Measurements from ENCODE around the gene NRN1.

Gene NRN1

DNA sequence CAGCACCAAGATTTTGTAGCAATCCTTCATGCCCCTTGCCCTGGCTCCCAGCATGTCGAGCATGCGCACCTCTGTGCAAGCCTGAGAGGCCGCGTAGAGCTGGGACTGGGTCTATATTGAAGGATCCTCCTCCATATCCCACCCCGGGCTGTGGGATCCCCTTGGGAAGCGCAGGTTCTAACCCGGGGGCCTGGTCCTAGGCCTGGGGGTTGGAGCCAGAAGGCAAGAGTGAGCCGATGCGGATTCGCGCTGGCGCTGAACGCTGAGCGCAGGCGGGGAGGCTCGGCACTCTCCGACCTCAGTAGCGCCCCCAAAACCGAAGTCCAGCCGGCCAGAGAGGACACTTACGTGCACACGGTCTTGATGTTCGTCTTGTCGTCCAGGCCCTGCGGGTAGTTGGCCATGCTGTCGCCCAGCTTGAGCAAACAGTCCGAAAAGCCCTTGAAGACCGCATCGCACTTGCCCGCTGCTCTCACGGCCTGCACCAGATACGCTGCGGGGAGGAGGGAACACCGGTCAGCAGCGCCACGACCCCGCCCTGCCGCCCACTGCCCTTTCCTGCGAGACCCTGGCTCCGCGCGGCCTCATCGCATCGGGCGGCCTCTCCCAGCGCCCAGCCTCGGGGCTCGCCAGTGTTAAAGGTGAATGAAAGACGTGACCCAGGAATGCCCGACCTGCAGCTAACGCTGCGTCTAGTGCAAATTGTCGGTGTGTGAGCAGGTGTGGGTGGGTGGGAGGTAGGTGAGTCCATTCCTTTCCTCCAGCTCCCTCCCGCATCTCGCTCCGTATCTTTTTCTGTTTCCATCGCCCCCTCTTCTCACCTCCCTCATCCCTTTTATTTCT, 4.5 kb downstream of the NRN1 start:
- no peak for DNase-seq (ENCODE audit: low spot score)

DNA sequence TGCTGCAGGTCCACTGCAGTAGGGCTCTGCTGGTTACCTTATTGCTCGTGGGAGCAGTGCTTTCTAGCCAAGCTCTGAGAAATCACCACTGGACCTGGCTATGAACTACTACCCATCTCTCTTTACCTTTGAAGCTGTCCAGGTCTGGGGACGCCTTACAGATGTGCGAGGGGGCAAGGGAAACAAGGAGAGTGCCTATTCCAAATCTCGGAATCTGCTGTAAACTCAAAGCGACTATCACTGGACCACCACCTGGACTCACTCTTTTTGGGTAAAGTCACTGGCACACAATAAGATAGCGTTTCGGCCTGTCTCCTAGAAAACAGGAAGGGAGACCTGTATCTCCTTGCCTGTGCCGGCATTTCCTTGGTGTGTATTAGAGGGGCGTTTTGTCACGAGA, 5.3 kb downstream of the NRN1 start:
- no peak for DNase-seq (ENCODE audit: low spot score)

DNA sequence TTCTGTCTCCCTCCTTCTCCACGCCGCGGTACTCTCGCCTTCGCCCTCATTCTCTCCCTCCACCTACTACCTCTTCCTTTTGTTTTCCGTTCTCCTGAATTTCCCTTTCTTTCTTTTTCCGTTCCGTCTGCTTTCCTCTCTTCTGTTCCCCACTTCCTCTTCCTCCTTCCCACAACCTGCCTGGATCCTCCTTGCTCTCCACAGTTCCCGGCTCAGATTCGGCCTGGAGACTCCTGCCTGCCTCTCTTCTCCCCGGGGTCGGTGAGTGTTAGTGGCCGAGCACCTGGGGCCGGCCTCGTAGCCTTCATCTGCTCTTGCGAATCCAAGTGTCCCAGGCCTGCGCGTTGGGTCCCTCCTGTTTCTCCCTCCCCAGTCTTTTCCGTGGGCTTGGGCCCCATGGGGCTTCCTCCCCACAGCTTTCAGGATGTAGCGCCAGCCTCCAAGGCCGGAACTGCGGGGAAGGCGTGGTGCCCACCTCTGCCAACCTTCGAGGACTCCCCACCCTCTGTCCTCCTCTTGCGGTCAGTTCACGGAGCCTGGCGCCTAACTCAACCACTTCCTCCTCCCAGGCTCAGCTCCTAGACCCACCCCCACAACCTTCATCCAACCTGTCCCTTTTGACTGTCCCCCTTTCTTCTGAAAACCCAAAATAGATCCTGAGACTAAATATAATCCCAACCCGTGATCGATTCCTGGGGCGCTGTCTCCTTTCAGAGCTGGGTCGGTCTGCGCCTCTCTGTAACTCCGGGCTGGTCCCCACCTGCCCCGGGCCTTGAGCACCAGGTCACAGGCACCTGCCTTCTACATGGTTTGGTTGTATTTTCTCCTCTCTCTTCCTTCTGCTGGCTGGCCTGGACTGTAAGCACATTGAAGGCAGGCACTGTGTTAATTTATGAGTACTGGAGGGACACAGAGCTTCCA, 6.8 kb downstream of the NRN1 start:
- no peak for DNase-seq (ENCODE audit: low spot score)

DNA sequence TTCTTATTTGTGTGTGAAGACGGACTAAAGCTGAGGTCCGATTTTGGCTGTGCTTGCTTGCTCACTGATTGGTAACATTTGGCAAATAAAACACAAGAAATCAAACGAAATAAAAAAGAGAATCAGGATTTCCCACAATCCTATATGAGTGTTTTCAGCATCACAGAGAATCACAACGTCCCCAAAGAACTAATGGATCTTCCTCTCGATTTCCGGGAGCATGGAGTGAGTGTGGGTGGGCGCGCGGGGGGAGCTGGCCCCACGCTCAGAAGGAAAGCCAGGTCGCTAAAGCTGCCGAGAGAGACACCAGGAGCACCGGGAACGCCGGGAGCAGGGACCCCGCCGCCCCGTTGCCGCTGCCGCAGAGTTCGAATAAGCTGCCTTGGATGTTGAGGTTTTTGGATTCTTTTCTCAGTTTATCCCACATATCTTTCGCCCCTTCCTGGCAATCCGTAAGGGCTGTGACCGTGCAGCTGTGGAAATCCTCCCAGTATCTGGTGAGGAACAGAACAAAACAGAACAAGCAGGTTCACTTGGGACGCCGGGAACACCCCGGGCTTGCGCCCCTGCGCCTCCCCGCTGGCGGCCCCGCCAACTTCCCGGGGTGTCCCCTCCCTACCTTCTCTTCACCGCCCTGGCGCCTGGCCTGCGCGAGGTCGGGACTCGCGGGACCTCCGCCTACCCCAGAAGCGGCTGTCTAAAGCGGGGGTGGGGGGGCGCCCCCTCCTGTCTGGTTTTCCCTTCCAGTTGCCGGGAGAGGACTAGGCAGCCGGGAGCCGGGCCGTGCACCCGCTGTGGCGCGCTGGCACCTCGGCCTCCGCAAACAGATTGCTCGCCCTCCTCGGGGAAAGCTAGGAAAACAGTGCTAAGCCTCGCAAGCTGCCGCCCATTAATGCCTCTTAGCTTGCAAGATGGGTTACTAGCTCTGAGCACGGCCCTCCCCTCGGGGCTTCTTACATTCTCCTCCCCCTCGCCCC, 7.7 kb downstream of the NRN1 start:
- DNase-seq (ENCODE audit: low spot score) = no peak

DNA sequence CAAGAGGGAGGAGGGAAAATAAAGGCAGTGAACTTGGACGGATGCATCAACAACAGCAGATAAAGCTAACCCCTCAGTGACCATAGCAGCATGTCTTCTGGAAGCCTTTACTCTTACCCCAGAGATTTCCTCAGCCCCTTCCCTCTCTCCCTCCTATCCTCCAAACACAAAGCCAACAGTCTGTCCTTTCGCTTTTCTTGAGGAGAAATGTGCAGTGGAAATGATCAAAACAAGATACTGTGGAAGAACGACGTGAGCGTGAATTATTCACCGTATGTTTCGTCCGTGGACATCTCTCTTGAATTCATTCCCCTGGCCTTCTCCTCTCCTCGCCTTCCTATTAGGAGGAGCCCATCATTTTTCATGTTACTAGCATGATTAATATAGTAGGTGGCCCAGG, 8.5 kb downstream of the NRN1 start:
- no peak for DNase-seq (ENCODE audit: low spot score)

DNA sequence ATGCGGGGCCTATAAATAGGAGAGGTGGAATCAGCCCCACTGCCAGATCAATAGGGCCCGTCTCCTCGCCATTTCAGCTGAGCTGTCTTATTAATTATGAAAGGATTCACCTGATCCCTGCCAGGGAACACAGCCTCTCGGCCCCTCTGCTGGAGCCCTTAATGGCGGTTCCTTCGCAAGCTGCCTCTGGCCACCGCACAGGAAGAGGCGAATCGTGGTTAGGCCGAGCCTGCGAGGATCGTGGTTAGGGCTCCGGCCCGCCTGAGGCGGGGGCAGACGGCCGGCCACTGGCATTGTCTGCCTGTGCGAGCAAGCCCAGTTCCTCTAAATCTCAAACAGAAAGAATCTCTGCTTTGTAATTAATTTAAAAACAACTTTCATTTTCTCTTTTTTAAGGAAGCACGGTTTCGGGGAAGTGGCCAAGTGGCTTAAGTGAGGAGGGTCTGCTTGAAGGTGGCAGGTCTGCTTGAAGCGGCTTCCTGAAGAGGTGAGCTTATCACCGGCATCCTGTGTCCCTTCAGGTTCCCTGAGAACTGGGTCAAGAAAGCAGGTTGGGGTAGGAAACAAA, 9.2 kb downstream of the NRN1 start:
- DNase-seq (ENCODE audit: low spot score) = no peak

DNA sequence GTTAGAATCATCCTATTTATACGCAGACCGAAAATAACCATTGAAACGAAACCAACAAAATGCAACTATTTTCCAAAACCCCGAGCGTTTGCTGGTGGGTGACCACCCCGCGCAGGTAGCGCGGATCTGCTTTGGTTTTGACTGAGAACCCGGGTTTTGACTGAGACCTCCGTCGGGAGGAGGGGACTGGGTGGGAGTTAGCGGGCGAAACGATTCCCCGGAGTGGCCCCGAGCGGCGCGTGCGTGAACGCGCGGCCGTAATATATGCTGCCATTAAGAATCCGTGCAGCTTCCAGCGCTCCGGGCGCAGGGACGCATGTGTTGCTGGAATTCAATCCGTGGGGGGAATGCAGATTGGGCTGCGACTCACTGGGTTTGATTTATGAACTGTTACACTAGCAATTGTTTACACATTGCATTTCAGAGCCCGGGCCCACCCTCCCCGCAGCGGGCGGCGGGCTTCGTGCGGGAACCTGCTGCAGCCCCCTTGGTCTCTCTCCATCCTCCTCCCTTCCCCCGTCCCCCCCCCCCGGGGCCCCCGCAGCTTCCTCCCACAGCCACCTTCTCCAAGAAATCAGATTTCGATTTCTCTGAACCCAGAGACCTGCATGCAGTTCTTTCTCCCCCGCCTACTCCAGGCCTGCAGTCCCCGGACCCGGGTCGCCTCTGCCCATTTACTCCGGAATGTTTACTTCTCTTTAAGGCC, 9.9 kb downstream of the NRN1 start:
- no peak for DNase-seq (ENCODE audit: low spot score)

DNA sequence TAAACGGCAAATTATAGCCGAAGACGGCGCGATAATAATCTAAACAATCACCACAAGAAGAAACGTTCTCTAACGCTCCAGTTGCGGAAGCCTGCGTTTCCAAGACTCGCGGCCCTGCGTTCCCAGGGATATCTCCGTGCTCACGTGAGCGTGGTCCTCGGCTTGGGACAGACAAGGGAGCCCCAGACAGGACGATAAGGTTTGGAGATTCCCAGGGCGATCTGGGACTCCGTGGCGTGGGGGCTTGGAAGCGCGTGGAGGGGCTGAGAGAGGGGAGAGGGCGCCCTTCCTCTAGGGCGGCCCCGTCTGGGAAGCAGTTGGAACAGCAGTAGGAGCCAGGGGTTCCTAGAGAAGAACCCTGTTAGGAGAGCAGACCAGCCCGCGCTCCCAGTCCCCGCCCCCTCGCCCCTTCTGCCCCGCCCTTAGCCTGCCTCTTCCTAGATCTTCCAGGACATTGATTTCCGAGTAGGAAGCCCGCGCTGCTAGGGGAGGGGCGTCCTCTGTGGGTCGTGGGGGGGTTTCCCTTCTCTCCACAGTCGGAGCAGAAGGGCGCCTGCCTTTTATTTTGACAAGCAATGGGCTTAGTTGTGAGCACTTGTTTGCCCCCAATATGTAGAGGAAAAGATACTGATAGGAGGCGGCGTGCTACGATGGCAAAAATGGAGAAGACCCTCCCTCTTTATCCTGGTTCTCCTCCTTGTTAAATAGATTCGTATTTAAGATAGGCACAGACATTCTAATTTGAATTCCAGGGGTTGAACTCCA, 10.6 kb downstream of the NRN1 start:
- DNase-seq (ENCODE audit: low spot score) = no peak

DNA sequence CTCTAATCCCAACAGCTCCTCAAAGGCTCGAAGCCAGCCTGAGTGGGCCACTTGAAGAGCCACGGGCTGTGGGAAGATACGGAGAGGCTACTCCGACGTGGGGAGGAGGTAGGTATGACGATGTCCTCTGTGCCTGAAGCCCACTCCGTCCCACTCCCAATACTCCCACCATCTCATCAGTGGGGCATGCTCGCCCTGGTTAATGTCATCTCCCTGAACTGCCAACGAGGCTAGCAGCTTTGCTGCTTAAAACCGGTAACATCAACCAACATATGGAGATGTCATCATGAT, 11.1 kb downstream of the NRN1 start:
- no peak for DNase-seq (ENCODE audit: low spot score)

DNA sequence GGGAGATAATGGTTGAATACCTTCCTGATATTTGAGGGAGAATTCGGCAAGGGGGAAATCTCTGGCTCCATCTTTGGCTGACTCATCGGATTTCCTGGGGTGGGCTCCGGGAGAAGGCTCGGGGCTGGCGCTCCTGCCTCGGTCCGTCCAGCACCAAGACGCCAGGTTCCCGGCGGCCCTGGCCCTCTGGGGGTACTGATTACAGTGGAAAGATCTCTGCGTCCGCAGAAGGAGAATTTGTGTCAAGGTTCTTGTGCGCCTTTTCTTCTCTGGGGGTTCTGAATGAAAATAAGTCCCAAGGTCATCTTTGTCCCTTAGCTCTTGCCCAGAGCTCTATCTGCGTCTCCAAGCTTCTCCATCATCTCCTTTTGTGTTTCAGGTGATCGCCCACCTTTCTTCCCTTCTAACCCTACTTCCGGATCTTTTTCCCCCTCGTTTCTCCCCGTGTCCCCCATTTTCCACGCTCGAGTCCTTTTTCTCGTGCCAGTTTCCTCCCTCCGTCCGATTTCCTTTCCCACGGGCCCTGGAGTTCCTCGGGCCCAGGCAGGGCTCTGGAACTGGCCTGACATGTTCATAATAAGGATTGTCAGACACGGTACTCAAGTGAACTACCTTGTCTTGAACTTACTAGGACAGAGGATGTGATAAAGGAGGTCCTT, 11.6 kb downstream of the NRN1 start:
- DNase-seq (ENCODE audit: low spot score) = no peak

DNA sequence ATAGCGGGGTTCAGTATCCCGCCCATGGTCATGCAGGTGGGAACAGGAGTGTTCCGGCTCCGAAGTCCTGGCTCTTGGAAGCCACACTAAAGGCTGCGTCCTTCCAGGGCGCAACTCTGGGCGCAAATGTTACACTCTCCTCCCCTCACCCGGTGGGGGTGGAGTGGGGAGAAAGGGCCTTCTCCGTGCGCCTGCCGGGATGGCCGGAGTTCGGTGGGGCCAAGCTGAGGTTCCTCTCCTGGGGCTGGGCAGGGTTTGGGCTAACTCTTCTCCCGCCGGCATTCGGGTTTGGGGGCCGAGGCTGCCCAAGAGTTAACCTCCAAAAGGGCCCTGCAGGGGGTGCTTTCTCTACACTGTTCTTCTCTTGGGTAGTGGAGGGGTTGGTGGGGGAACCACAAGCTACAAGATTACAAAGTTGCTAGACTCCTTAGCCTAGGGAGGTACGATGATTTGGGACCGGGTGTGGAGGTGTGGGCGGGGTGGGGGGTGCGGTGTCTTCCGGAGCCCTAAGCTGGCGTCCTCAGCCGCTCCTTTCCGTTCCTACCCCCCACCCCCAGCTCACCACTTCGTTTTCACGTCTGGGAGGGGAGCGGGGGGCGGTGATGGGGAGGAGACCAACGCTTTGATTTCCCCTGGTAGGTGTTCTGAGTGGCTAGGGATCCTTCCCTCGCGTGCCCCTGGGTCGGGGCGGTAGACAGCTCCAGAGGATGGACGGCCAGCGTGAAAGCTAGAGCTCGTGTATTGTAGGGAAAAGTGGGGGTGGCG, 12.3 kb downstream of the NRN1 start:
- no peak for DNase-seq (ENCODE audit: low spot score)

DNA sequence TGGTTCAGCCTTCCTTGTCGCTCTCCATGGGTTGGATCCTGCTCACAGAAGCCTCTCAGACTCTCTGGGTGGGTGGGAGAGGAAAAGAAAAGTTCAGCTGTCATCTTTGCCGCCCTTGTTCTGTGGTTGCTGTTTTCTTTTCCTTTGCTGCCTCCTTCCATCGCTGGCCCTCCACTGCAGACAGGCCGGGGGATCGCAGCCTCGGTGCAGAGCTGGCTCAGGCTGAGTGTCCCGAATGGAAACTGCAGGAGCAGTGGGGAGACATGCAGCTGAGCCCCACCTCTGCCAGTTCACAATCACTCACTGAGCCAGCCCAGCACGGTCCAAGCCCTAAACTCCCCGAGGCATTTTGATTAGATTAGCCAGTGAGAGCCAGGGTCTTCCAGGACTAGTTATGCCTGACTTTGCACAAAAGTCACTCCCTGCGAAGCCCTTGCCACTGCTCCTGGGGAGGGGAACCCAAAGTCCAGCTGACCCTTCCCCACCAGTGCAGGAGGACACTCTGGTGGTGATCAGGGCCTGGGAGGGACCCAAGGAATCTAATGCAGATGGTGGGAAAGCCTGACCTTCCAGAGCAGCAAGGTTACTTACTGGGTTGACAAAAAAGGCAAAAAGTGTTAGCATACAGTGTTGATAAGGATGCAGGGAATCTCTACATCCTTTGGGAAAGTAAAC, 14.0 kb downstream of the NRN1 start:
- no peak for DNase-seq (ENCODE audit: low spot score)

DNA sequence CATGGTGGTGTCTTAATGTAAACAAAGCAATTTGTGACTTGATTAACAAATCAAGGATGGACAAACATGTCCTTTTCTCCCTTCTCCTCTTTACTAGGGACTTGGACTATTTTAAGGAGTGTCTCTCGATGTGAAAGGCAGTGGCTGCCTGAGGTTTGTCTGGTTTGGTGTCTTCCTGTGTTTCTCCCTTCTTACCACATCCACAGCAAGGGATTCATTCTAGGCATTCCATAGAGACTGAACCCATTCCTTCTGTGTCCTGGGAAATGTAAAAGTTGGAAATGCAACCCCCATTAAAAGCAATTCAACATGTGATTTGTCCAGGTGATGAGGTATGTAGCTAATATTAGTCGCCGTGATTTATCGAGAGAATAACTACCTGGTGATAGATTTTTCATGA, 15.9 kb downstream of the NRN1 start:
- DNase-seq (ENCODE audit: low spot score) = no peak

DNA sequence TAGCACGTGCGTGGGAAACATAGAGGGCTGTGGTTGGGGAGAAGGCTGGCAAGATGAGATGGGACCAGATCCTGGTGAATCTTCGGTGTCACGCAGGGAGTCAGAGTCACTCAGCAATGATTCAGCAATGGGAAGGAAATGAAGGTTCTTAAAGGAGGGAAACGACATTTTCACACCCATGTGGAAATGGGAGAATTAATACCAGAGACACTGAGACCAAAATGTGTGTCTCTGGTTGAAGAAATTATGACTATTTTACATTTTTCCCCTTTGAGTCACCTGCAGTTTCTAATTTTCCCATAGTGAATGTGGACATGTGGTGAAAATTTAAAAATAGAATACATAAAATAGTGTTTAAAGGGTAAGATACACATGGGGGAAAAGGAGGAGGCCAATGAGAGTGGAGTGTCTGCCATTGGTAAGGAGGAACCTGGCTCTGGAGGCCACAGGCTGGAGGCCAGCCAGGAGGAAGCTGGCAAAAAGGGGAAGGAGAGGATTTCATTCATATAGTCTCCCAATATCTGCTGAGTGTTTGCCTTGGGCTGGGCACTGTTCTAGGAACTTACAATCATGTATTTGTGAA, 17.5 kb downstream of the NRN1 start:
- no peak for DNase-seq (ENCODE audit: low spot score)

DNA sequence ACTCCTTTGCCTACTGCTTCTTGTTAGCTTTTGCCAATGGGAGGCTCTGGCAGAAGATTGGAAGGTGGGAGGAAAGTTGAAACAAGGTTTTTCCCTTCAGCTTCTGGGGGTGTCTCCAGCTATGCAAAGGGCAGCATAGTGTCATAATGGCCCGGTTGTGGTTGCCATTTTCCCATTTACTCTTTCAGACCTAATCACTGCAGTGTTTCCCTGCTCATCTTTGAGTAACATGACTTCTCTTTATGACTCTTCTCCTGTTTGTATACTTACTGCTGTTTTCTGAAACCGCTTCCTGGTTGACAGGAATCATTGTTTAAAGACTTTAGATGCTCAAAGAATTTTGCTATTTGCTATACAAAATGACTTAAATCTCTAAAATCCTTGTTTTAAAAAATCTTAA, 19.9 kb downstream of the NRN1 start:
- DNase-seq (ENCODE audit: low spot score) = no peak

DNA sequence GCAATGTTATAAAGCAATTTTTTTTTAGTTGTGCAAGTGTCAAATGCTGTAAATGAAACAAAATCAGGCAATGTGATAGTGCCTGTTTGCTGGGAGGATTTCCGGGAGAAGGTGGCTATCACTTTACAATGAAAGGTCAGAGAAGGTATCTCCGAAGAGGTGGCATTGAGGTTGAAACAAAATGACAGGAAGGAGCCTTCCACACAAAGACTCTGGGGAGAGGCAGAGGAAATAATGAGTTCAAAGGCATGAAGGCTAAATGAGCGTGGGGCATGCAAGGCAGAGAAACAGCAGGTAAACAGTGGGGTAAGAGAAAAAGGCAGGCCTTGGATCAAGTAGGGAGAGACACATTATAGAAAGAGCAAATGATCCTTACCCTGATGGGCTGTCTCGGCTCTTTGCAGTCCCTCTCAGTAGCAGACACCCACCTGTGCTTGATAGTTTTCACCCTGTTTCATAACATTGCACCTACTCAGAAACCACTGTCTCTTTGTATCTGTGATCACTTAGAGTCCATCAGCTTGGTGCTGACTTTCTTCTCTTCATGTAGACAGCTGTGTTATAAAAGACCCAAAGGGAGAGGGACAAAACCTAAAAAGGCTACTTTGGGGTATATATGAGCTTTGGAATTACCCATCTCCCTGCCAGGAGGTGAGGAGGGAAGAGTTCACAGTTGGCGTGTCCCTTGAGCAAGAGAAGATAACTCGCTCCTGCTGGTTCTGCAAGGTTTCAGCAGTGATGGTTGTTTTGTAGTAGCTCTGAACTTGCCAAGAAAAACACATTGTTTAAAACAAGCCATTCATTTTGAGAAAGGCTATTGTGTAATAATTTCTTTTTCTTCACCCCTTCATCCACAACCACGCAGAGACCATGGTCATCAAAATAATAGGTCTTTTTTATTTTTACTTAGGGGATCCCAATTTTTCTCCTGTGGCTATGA, 22.3 kb downstream of the NRN1 start:
- DNase-seq (ENCODE audit: low spot score) = no peak

All from hematopoietic multipotent progenitor cell treated with erythropoietin and hydrocortisone succinate and interleukin-3 and kit ligand, for 15 days (in vitro differentiated cells).